Stimulated activated CD4-positive, alpha-beta T cell treated with anti-CD3 and anti-CD28 coated beads, TNF-alpha, amount 100 ng/mL, for 4 hours (primary cell): ENCODE measurements around the gene IL10RA.
A peak's percentile ranks its signal among the peaks of the same experiment; 100 is the strongest.

ENCODE experiments used
- DNase-seq, 3 experiments: peaks; one replicate each; pipeline ENCODE4 v3.0.0-alpha.2; 2020; ENCODE audit warnings: low read depth in 3 of 3

IL10RA gene

GRCh38 chr11:117992136-117992535 lies 5.9 kb downstream of the IL10RA start:
- DNase-seq: no peak

GRCh38 chr11:117992620-117993019 lies 6.4 kb downstream of the IL10RA start:
- DNase-seq: no peak

DNA sequence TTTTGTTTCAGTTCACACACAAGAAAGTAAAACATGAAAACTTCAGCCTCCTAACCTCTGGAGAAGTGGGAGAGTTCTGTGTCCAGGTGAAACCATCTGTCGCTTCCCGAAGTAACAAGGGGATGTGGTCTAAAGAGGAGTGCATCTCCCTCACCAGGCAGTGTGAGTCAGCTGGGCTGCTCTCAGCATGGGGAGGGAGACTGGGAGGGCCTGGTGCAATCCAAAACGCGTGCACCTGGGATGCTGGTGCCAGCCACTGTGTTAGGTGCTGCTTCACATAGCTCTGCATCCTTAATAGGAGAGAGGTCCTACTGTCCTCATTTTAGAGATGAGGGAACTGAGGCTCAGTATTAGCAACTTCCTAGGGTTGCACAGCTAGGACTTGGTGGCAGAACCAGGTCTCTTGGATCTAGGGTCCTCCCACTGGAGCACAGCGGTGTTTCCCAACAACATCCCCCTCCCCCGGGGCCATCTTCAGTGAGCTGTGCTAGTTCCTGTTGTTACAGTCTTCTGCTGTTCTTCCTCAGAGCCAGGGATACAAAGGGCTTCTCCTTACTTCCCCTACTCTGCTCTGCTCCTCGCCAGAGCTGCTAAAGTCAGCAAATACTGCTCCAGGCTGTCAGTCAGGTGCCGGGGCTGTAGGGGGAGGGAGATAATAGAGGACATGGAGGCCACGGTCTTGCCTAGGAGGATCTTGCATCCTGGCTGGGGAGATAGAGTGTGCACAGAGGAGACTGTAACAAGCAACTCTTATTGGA lies 8.0 kb downstream of the IL10RA start:
- DNase-seq: no peak

- DNase-seq: no peak
Measured at GRCh38 chr11:117995472-117995871, 9.3 kb downstream of the IL10RA start.

- DNase-seq: no peak
Measured at GRCh38 chr11:117996058-117996457, 9.9 kb downstream of the IL10RA start.

GRCh38 chr11:117997406-117997805 lies 11.2 kb downstream of the IL10RA start:
- DNase-seq: no peak

DNA sequence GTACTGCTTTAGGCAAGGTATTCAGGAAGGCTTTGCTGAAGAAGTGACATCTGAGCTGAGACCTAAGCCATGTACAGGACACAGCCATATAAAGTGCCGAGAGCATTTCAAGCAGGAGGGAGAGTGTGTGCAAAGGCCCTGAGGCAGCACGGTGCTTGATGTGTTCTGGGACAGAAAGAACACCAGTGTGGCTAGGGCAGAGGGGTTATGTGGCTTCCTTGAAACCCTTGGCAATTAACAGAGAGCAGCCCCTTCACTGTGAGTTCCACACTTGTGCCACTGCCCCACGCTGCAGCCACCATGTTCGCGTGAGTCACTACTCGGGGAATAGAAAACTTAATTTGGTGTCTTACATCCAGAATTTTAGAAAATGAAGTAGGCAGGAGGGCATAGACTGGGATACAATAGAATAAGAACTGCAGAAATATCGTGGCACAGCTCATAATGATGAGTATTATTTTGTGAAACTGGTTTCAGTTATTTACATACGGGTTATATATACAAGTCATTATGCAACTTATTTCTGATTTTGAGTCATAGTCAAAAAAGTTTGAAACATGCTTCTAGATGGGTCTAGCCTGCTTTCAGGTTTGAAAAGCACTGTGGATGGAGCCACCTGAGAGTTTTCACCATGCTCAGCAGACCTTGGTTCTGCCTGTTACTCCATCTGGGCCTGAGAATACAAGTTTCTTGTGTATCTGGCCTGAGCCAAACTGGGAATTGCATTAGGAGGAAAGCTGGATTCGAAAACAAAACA lies 11.8 kb downstream of the IL10RA start:
- no peak for DNase-seq

GRCh38 chr11:117998664-117999353 lies 12.6 kb downstream of the IL10RA start:
- no peak for DNase-seq

- DNase-seq: no peak
Measured at GRCh38 chr11:117999354-117999993, 13.3 kb downstream of the IL10RA start.

DNA sequence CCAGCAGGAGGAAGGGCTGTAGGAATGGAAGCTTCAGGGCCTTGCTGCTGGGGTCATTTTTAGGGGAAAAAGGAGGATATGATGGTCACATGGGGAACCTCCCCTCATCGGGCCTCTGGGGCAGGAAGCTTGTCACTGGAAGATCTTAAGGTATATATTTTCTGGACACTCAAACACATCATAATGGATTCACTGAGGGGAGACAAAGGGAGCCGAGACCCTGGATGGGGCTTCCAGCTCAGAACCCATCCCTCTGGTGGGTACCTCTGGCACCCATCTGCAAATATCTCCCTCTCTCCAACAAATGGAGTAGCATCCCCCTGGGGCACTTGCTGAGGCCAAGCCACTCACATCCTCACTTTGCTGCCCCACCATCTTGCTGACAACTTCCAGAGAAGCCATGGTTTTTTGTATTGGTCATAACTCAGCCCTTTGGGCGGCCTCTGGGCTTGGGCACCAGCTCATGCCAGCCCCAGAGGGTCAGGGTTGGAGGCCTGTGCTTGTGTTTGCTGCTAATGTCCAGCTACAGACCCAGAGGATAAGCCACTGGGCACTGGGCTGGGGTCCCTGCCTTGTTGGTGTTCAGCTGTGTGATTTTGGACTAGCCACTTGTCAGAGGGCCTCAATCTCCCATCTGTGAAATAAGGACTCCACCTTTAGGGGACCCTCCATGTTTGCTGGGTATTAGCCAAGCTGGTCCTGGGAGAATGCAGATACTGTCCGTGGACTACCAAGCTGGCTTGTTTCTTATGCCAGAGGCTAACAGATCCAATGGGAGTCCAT lies 14.1 kb downstream of the IL10RA start:
- no peak for DNase-seq

- DNase-seq: no peak
Measured at GRCh38 chr11:118000850-118001228, 14.6 kb downstream of the IL10RA start.

- DNase-seq: no peak
Measured at GRCh38 chr11:118001494-118001971, 15.3 kb downstream of the IL10RA start.

- DNase-seq: peak in 1 of 3 experiments; percentile 44
Measured at GRCh38 chr11:118002010-118002540, 15.9 kb downstream of the IL10RA start.

GRCh38 chr11:118002541-118003423 lies 16.6 kb downstream of the IL10RA start:
- peak in 2 of 3 experiments; percentile 38 to 45 for DNase-seq

- DNase-seq: no peak
Measured at GRCh38 chr11:118003456-118003855, 17.3 kb downstream of the IL10RA start.

DNA sequence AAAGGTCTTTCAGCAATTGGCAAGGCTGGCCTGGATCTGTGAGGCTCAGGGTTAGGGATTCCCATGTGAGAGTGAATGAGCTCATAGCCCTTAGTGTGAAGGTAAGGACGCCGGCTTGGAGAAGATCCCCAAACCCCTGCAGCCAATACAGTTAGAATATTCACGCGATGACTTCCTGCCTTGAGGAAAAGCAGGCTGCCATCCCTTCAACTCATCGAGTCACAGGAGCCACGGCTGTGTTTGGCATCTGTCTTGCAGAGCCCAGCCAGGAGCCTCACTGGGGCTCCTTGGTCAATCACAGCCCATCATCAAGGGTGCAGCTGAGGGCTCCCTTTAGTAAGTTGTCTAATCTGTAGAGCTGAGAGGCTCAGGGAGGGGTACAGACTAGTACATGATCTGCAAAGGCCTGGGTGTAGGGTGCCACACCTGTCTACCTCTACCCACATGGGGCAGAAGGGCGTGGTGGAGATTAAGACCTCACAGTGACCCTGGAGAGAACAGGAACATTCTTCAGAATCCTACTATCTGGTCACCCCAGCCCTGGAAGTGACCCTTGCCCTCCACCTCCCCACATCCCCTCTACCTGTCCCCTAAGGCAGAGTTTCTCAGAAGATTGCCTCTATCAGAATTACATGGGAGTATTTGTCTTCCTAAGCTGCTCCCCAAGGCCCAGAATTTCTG lies 18.5 kb downstream of the IL10RA start:
- DNase-seq: no peak

- DNase-seq: no peak
Measured at GRCh38 chr11:118005224-118006152, 19.3 kb downstream of the IL10RA start.

GRCh38 chr11:118006153-118006534 lies 19.9 kb downstream of the IL10RA start:
- DNase-seq: no peak
